Caco-2 (cell line): ENCODE data around the gene FRMD4B. TPM values are rescaled to one million over a fixed set of nuclear protein-coding genes. Genes with fewer than 3 reads are reported as not detected.

Experiments
- BruUV-seq: library from RNA; stranded (reverse); fragments of 400-500 nt; replicated peaks from 2 replicates; lab custom pipeline; 2021; lab: Mats Ljungman, UMichigan
- CTCF ChIA-PET: fragments of 300-600 bp; sonication (Branson Sonifier 250); formaldehyde crosslinking; loops from one replicate; lab custom pipeline; 2022; ENCODE audit warnings: antibody characterized with exemption; lab: Charles Lee
- POLR2A ChIA-PET: fragments of 300-600 bp; sonication (Branson Sonifier 250); formaldehyde crosslinking; loops from one replicate; lab custom pipeline; 2022; ENCODE audit warnings: antibody characterized with exemption; lab: Charles Lee
- DNase-seq, 2 experiments: peaks; one replicate each; pipeline versions ENCODE4 v3.0.0 to v3.0.0-alpha.2; 2020 to 2022
- H3K27me3 ChIP-seq: replicated peaks from 2 replicates; pipeline ENCODE4 v1.6.0; 2011; ENCODE audit warnings: low read length; ENCODE audit not compliant: control insufficient read depth, insufficient read depth
- H3K36me3 ChIP-seq: 2 replicates; pipeline ENCODE4 v1.5.1; 2011; ENCODE audit warnings: low read length; ENCODE audit not compliant: control insufficient read depth, insufficient read depth
- H3K4me1 ChIP-seq: fragments of 250-450 bp; sonication (Bioruptor Pico); 2 replicates; pipeline ENCODE4 v1.5.1; 2020; ENCODE audit warnings: mild to moderate bottlenecking
- H3K4me3 ChIP-seq: 2 replicates; pipeline ENCODE4 v1.5.1; 2011; ENCODE audit warnings: low read depth, mild to moderate bottlenecking, control low read depth, low read length
- H3K9me3 ChIP-seq: fragments of 250-450 bp; sonication (Bioruptor Pico); 2 replicates; pipeline ENCODE4 v1.5.1; 2020; ENCODE audit warnings: mild to moderate bottlenecking, moderate library complexity
- H3K27ac Mint-ChIP-seq: one replicate; pipeline ENCODE4 v1.8.0; 2022; ENCODE audit warnings: mixed read lengths; ENCODE audit not compliant: unreplicated experiment
- H3K27me3 Mint-ChIP-seq: one replicate; pipeline ENCODE4 v1.8.0; 2022; ENCODE audit warnings: mixed read lengths; ENCODE audit not compliant: insufficient read depth, unreplicated experiment
- H3K36me3 Mint-ChIP-seq: one replicate; pipeline ENCODE4 v1.8.0; 2022; ENCODE audit warnings: mild to moderate bottlenecking, mixed read lengths; ENCODE audit not compliant: insufficient read depth, unreplicated experiment
- H3K4me1 Mint-ChIP-seq: one replicate; pipeline ENCODE4 v1.8.0; 2022; ENCODE audit warnings: low read depth, mixed read lengths; ENCODE audit not compliant: unreplicated experiment
- H3K4me3 Mint-ChIP-seq: one replicate; pipeline ENCODE4 v1.8.0; 2022; ENCODE audit warnings: mild to moderate bottlenecking, moderate library complexity, mixed read lengths; ENCODE audit not compliant: unreplicated experiment
- H3K9me3 Mint-ChIP-seq: one replicate; pipeline ENCODE4 v1.8.0; 2022; ENCODE audit warnings: mixed read lengths; ENCODE audit not compliant: unreplicated experiment
- CTCF ChIP-seq, 2 experiments: fragments of 200-600 bp in 1 of 2; IDR thresholded peaks; 1 replicate in 1 of 2; 2 replicates in 1 of 2; pipeline versions ENCODE4 v1.5.1 to v1.8.0; 2011 to 2022; ENCODE audit warnings: antibody characterized with exemption in 1 of 2, control low read depth in 1 of 2, inconsistent platforms in 1 of 2, low read depth in 1 of 2, low read length in 1 of 2, mild to moderate bottlenecking in 1 of 2, moderate library complexity in 1 of 2; ENCODE audit not compliant: insufficient read depth in 1 of 2, severe bottlenecking in 1 of 2, unreplicated experiment in 1 of 2
- intact Hi-C: fragments of 100-400 bp; cut with micrococcal nuclease; formaldehyde crosslinking; loops from one replicate; pipeline ENCODE4 v1.10.0; 2022; ENCODE audit not compliant: unreplicated experiment
- total RNA-seq: library from RNA; stranded (reverse); gene quantifications from 2 replicates; pipeline ENCODE4 v1.2.3, GENCODE V29; 2022

Gene FRMD4B
- total RNA-seq, 1 experiment from 2014 or later: 47.5 TPM

GRCh38 chr3:69120879-69121464 is 264.9 kb downstream of the FRMD4B start:
- peaks cover 8% of the 10 kb centered on the region; the same call in 1 of the 2 replicates for H3K4me1 ChIP-seq
- no peaks in the 10 kb centered on the region for H3K36me3 Mint-ChIP-seq
- no peaks in the 10 kb centered on the region for H3K4me1 Mint-ChIP-seq
- CTCF ChIA-PET: interaction anchor here (0.6 to 1.4 kb wide), 4 partner anchors 42 to 265 kb away, joined by 3 to 5 read pairs (median 4); partner anchors contain the start of gene FRMD4B
- intact Hi-C loops: loop anchor here (1.0 kb wide), 3 partner anchors 185 to 550 kb away; no protein-coding TSS in a partner anchor
- no peak overlapping the region for H3K4me3 ChIP-seq
- no peaks in the 10 kb centered on the region for H3K36me3 ChIP-seq
- no peaks in the 10 kb centered on the region for H3K9me3 Mint-ChIP-seq
- POLR2A ChIA-PET: no interaction called here
- no peaks in the 10 kb centered on the region for H3K27me3 ChIP-seq
- no peak overlapping the region for H3K27ac Mint-ChIP-seq
- no peaks in the 10 kb centered on the region for H3K27me3 Mint-ChIP-seq
- H3K4me3 Mint-ChIP-seq: no peak overlapping the region
- TF ChIP-seq CTCF (IDR thresholded peaks at IDR 0.05; ENCODE audit: insufficient read depth in 1 of 2, low read depth in 1 of 2, low read length in 1 of 2, severe bottlenecking in 1 of 2, unreplicated experiment in 1 of 2): peak; percentile 86 to 92
- DNase-seq: peak; percentile 81 to 84
- no TSS peak for BruUV-seq
- no peaks in the 10 kb centered on the region for H3K9me3 ChIP-seq
